HepG2 (cell line): Measurements from ENCODE around the gene TMEM154. TPM values are rescaled to one million over a fixed set of nuclear protein-coding genes. Genes with fewer than 3 reads are reported as not detected.

Experiments used
- ATAC-seq: fragments of 200-7000 bp; cut with Tn5 transposase; 3 replicates; pipeline ENCODE4 v1.9.1; 2020; ENCODE audit warnings: mild to moderate bottlenecking, moderate library complexity
- BruUV-seq: library from RNA; stranded (reverse); fragments of 400-500 nt; replicated peaks from 2 replicates; lab custom pipeline; 2021; lab: Mats Ljungman, UMichigan
- CTCF ChIA-PET: fragments of 300-600 bp; formaldehyde crosslinking; extraction: SDS; loops from one replicate; lab custom pipeline; 2021; ENCODE audit warnings: low total read pairs, inconsistent platforms, low intra/inter-chr PET ratio; lab: Yijun Ruan, JAX
- POLR2A ChIA-PET: fragments of 350-600 bp; sonication (Branson Sonifier 250); formaldehyde crosslinking; loops from one replicate; lab custom pipeline; 2020; ENCODE audit warnings: antibody characterized with exemption, inconsistent platforms; lab: Yijun Ruan, JAX
- DNase-seq: peaks from one replicate; pipeline ENCODE4 v3.0.0-alpha.2; 2015; ENCODE audit warnings: low spot score
- FAIRE-seq: peaks from 3 replicates; lab custom pipeline; 2011; peaks lifted over from hg19 to GRCh38; lab: Jason Lieb, UNC
- H2AFZ ChIP-seq: one replicate; pipeline ENCODE4 v1.6.1; 2011; ENCODE audit warnings: low read length, inconsistent platforms
- H3K27ac ChIP-seq: fragments of 300-600 bp; 3 replicates; pipeline ENCODE4 v1.8.0; 2011; ENCODE audit warnings: mixed run types, mild to moderate bottlenecking, mixed read lengths, low read length, inconsistent platforms; ENCODE audit not compliant: insufficient read depth; ENCODE audit errors: extremely low read length
- H3K27me3 ChIP-seq, 2 experiments: fragments of 200-600 bp in 1 of 2; 2 replicates in 1 of 2; 3 replicates in 1 of 2; pipeline versions ENCODE4 v1.6.0 to v1.8.0; 2011; ENCODE audit warnings: low read length in 2 of 2, mild to moderate bottlenecking in 2 of 2, moderate library complexity in 2 of 2, inconsistent platforms in 1 of 2; ENCODE audit not compliant: insufficient read depth in 2 of 2, control insufficient read depth in 1 of 2
- H3K36me3 ChIP-seq, 2 experiments: fragments of 200-600 bp in 1 of 2; replicated peaks in 1 of 2; 2 replicates in 1 of 2; 3 replicates in 1 of 2; pipeline versions ENCODE4 v1.5.1 to v1.8.0; 2011; ENCODE audit warnings: low read length in 2 of 2, inconsistent platforms in 1 of 2; ENCODE audit not compliant: insufficient read depth in 2 of 2, control insufficient read depth in 1 of 2
- H3K4me1 ChIP-seq: 2 replicates; pipeline ENCODE4 v1.5.1; 2012; ENCODE audit warnings: low read length, inconsistent platforms; ENCODE audit not compliant: insufficient read depth
- H3K4me2 ChIP-seq: 2 replicates; pipeline ENCODE4 v1.6.0; 2011; ENCODE audit warnings: low read depth, low read length, inconsistent platforms
- H3K4me3 ChIP-seq, 3 experiments: fragments of 200-600 bp in 1 of 3; sonication (generic), shearing (Covaris generic) in 1 of 3; replicated peaks in 1 of 3; 2 replicates each; pipeline ENCODE4 v1.5.1; 2011 to 2016; ENCODE audit warnings: low read length in 3 of 3, inconsistent platforms in 2 of 3, low read depth in 2 of 3, mild to moderate bottlenecking in 2 of 3, control low read depth in 1 of 3, mixed read lengths in 1 of 3; ENCODE audit not compliant: insufficient read depth in 1 of 3
- H3K79me2 ChIP-seq: one replicate; pipeline ENCODE4 v1.6.1; 2011; ENCODE audit warnings: low read length, inconsistent platforms; ENCODE audit not compliant: insufficient read depth
- H3K9ac ChIP-seq: 2 replicates; pipeline ENCODE4 v1.6.0; 2011; ENCODE audit warnings: mild to moderate bottlenecking, low read depth, low read length, inconsistent platforms; ENCODE audit not compliant: insufficient read depth
- H3K9me3 ChIP-seq: 2 replicates; pipeline ENCODE4 v1.5.1; 2012; ENCODE audit warnings: mild to moderate bottlenecking, low read length
- H4K20me1 ChIP-seq: 2 replicates; pipeline ENCODE4 v1.6.0; 2011; ENCODE audit warnings: inconsistent platforms, mild to moderate bottlenecking, low read length, moderate library complexity; ENCODE audit not compliant: insufficient read depth
- ARID5B ChIP-seq: IDR thresholded peaks from 2 replicates; pipeline ENCODE4 v1.4.0; 2020; ENCODE audit warnings: mild to moderate bottlenecking, missing genetic modification reagents
- BCL6 ChIP-seq: IDR thresholded peaks from 2 replicates; pipeline ENCODE4 v1.6.1; 2016; ENCODE audit warnings: missing genetic modification reagents, missing compliant biosample characterization
- ETV5 ChIP-seq: IDR thresholded peaks from 2 replicates; pipeline ENCODE4 v1.6.1; 2018; ENCODE audit warnings: missing biosample characterization, missing genetic modification reagents, inconsistent platforms, borderline replicate concordance
- HDAC6 ChIP-seq: fragments of 200-600 bp; sonication (generic); IDR thresholded peaks from 2 replicates; pipeline ENCODE4 v1.7.0; 2017; ENCODE audit warnings: mild to moderate bottlenecking, antibody characterized with exemption, low read length, low read depth
- NR2F1 ChIP-seq, 2 experiments: fragments of 450-650 bp in 1 of 2; formaldehyde crosslinking in 1 of 2; IDR thresholded peaks; 2 replicates each; pipeline versions ENCODE4 v1.5.0 to v1.6.1; 2016 to 2020; ENCODE audit warnings: mild to moderate bottlenecking in 1 of 2, missing compliant biosample characterization in 1 of 2, missing genetic modification reagents in 1 of 2, moderate library complexity in 1 of 2
- NR2F2 ChIP-seq: IDR thresholded peaks from 2 replicates; pipeline ENCODE4 v1.6.1; 2012; ENCODE audit warnings: low read depth, inconsistent platforms, borderline replicate concordance
- NR2F6 ChIP-seq, 2 experiments: IDR thresholded peaks; 2 replicates each; pipeline ENCODE4 v1.6.1; 2016; ENCODE audit warnings: antibody characterized with exemption in 1 of 2, mild to moderate bottlenecking in 1 of 2
- RARA ChIP-seq: IDR thresholded peaks from 2 replicates; pipeline ENCODE4 v1.6.1; 2016; ENCODE audit warnings: missing genetic modification reagents, missing compliant biosample characterization
- RXRB ChIP-seq: IDR thresholded peaks from 2 replicates; pipeline ENCODE4 v1.6.1; 2016; ENCODE audit warnings: borderline replicate concordance, missing genetic modification reagents, missing compliant biosample characterization
- SIX4 ChIP-seq: sonication (generic); formaldehyde crosslinking; IDR thresholded peaks from 2 replicates; pipeline ENCODE4 v1.4.0; 2020; ENCODE audit warnings: missing genetic modification reagents
- SOX13 ChIP-seq, 3 experiments: fragments of 450-650 bp in 1 of 3; sonication (generic) in 1 of 3; formaldehyde crosslinking in 1 of 3; IDR thresholded peaks in 2 of 3; conservative IDR thresholded peaks in 1 of 3; 2 replicates each; pipeline versions ENCODE4 v1.5.0 to v1.6.1; 2016 to 2020; ENCODE audit warnings: antibody characterized with exemption in 1 of 3, mild to moderate bottlenecking in 1 of 3, missing compliant biosample characterization in 1 of 3, missing genetic modification reagents in 1 of 3, moderate library complexity in 1 of 3
- SOX5 ChIP-seq: IDR thresholded peaks from 2 replicates; pipeline ENCODE4 v1.6.1; 2016; ENCODE audit warnings: borderline replicate concordance
- SOX6 ChIP-seq, 2 experiments: fragments of 450-650 bp in 1 of 2; sonication (generic) in 1 of 2; formaldehyde crosslinking in 1 of 2; IDR thresholded peaks; 2 replicates each; pipeline versions ENCODE4 v1.4.0 to v1.6.1; 2017 to 2020; ENCODE audit warnings: antibody characterized with exemption in 1 of 2, mild to moderate bottlenecking in 1 of 2, missing genetic modification reagents in 1 of 2
- THRA ChIP-seq: sonication (generic); formaldehyde crosslinking; IDR thresholded peaks from 2 replicates; pipeline ENCODE4 v1.4.0; 2020; ENCODE audit warnings: missing genetic modification reagents, borderline replicate concordance
- TIGD3 ChIP-seq: sonication (generic); formaldehyde crosslinking; IDR thresholded peaks from 2 replicates; pipeline ENCODE4 v1.5.1; 2020; ENCODE audit warnings: mild to moderate bottlenecking, missing genetic modification reagents, borderline replicate concordance
- ZKSCAN8 ChIP-seq: IDR thresholded peaks from 2 replicates; pipeline ENCODE4 v1.6.1; 2016; ENCODE audit warnings: borderline replicate concordance, missing genetic modification reagents, missing compliant biosample characterization
- ZMYM2 ChIP-seq: sonication (generic); formaldehyde crosslinking; IDR thresholded peaks from 2 replicates; pipeline ENCODE4 v1.8.0; 2022; ENCODE audit warnings: mild to moderate bottlenecking, missing genetic modification reagents
- WGBS: methylation state at CpG from one replicate; pipeline ENCODE4 v1.1.6; 2017; ENCODE audit warnings: low lambda C conversion rate; 5-methylcytosine and 5-hydroxymethylcytosine counted together
- in situ Hi-C: cut with HindIII; loops from 2 replicates; pipeline ENCODE4 v1.10.0; 2017; ENCODE audit warnings: low pct_unique_long_range_greater_than_20kb; ENCODE audit not compliant: extremely low pct_ligation_motif_present
- intact Hi-C: fragments of 100-400 bp; cut with micrococcal nuclease; formaldehyde crosslinking; loops from one replicate; pipeline ENCODE4 v1.10.0; 2022; ENCODE audit not compliant: unreplicated experiment
- polyA plus RNA-seq, 8 experiments: library from polyadenylated mRNA; depleted of rRNA in 3 of 8; stranded (reverse) in 7 of 8; unstranded in 1 of 8; fragments of >200 nt; fragmentation: Illumina TruSeq in 4 of 8; extraction: Trizol in 4 of 8; gene quantifications; 2 replicates each; pipeline versions ENCODE4 v1.2.1 to v1.2.3, GENCODE V29; 2011 to 2016; ENCODE audit warnings: low read depth in 4 of 8, missing spikeins in 1 of 8, mixed read lengths in 1 of 8; ENCODE audit not compliant: insufficient read depth in 1 of 8
- total RNA-seq, 5 experiments: library from RNA; depleted of rRNA; stranded (reverse); fragments of >200 nt; fragmentation: Illumina TruSeq; extraction: Trizol; gene quantifications; 2 replicates each; pipeline ENCODE4 v1.2.3, GENCODE V29; 2016; ENCODE audit warnings: low read depth in 1 of 5

TMEM154 gene
- total and polyA plus RNA-seq, 2 of the 13 experiments (the other 11 are each of a cell fraction or from before 2014, with no cell fraction given), result 0.03 TPM; not detected in 1

GRCh38 chr4:152575533-152575932, 104.3 kb downstream of the TMEM154 start:
- CTCF ChIA-PET, result no interaction called here
- Histone ChIP-seq H3K4me3 (no peak overlapping the region), H4K20me1 (no peaks in the 10 kb centered on the region), H3K36me3 (no peaks in the 10 kb centered on the region), H3K27me3 (peaks cover 3 to 4% of the 10 kb centered on the region in 2 experiments; a peak in 2 of 5 replicates), H3K27ac (no peak overlapping the region), H3K4me1 (peaks cover 27% of the 10 kb centered on the region), H2AFZ (no peak overlapping the region), H3K9me3 (no peaks in the 10 kb centered on the region), H3K79me2 (no peaks in the 10 kb centered on the region), H3K9ac (no peak overlapping the region), H3K4me2 (no peak overlapping the region)
- DNase-seq (peak; percentile 33), ATAC-seq (peak; percentile 62), FAIRE-seq (no peak)
- in situ Hi-C loops, result no loop called here
- POLR2A ChIA-PET, result no interaction called here
- intact Hi-C loops, result loop anchor here (2.0 kb wide), 1 partner anchor 19 kb away; no protein-coding TSS in a partner anchor
- no TSS peak for BruUV-seq
- no peak for TF ChIP-seq HDAC6
- peak; percentile 60 for TF ChIP-seq NR2F6 (IDR thresholded peaks at IDR 0.05)
- peak; percentile 48 for TF ChIP-seq NR2F6 (CRISPR knock-in tag; IDR thresholded peaks at IDR 0.05)
- 0 out of 2 replicates have a peak, but pooled peaks have one; percentile 24 for TF ChIP-seq BCL6 (CRISPR knock-in tag)
- TF ChIP-seq ETV5 (CRISPR knock-in tag), result peak; percentile 58; the same call in 1 of the 2 replicates
- peak; percentile 50; the same call in 1 of the 2 replicates for TF ChIP-seq SIX4 (CRISPR knock-in tag)
- peak; percentile 30; the same call in 1 of the 2 replicates for TF ChIP-seq THRA (CRISPR knock-in tag)
- TF ChIP-seq NR2F1 (CRISPR knock-in tag; IDR thresholded peaks at IDR 0.05), result 0 out of 4 replicates have a peak, but pooled peaks of 1 of the 2 experiments have one; percentile 19
- TF ChIP-seq RXRB, result peak; percentile 35; the same call in 1 of the 2 replicates
- TF ChIP-seq SOX5 (CRISPR knock-in tag), result peak; percentile 79
- no peak for TF ChIP-seq SOX6 (IDR thresholded peaks at IDR 0.05)
- TF ChIP-seq SOX6 (CRISPR knock-in tag; IDR thresholded peaks at IDR 0.05), result peak; percentile 30; the same call in 1 of the 2 replicates
- TF ChIP-seq RARA (CRISPR knock-in tag), result peak; percentile 83
- TF ChIP-seq SOX13 (IDR thresholded peaks at IDR 0.05), result no peak
- peak in 1 of 2 experiments; percentile 80; a peak in 2 of 4 replicates for TF ChIP-seq SOX13 (CRISPR knock-in tag; conservative IDR thresholded peaks at IDR 0.05 in 1 of 2, IDR thresholded peaks at IDR 0.05 in 1 of 2)
- 0 out of 2 replicates have a peak, but pooled peaks have one; percentile 35 for TF ChIP-seq ARID5B (CRISPR knock-in tag)
- no peak for TF ChIP-seq ZMYM2 (CRISPR knock-in tag)
- TF ChIP-seq TIGD3 (CRISPR knock-in tag), result no peak
- TF ChIP-seq NR2F2, result peak; percentile 61; the same call in 1 of the 2 replicates
- TF ChIP-seq ZKSCAN8 (CRISPR knock-in tag), result no peak
- WGBS, result 0% methylated on average over 1 of the region's 1 CpG
